Fibroblast of lung (primary cell): ENCODE measurements around the gene CBY3.
"Not testable (repeated sequence)": the region's sequence is repeated elsewhere in the genome, so short reads cannot be mapped to it uniquely, and the experiment has no call there.

Source experiments
- EZH2 ChIP-seq: IDR thresholded peaks from 2 replicates; pipeline ENCODE4 v1.5.1; 2012; ENCODE audit warnings: low read length, control low read depth, mild to moderate bottlenecking; ENCODE audit errors: missing control alignments
- TF ChIP-seq, protein P1 (sequence below), 2 donors: IDR thresholded peaks in 1 of 2; conservative IDR thresholded peaks in 1 of 2; 1 replicate in 1 of 2; 2 replicates in 1 of 2; pipeline ENCODE4 v1.5.1; 2011 to 2012; ENCODE audit warnings: low read length in 2 of 2, control low read depth in 1 of 2, inconsistent platforms in 1 of 2, low read depth in 1 of 2, mild to moderate bottlenecking in 1 of 2

DNA sequence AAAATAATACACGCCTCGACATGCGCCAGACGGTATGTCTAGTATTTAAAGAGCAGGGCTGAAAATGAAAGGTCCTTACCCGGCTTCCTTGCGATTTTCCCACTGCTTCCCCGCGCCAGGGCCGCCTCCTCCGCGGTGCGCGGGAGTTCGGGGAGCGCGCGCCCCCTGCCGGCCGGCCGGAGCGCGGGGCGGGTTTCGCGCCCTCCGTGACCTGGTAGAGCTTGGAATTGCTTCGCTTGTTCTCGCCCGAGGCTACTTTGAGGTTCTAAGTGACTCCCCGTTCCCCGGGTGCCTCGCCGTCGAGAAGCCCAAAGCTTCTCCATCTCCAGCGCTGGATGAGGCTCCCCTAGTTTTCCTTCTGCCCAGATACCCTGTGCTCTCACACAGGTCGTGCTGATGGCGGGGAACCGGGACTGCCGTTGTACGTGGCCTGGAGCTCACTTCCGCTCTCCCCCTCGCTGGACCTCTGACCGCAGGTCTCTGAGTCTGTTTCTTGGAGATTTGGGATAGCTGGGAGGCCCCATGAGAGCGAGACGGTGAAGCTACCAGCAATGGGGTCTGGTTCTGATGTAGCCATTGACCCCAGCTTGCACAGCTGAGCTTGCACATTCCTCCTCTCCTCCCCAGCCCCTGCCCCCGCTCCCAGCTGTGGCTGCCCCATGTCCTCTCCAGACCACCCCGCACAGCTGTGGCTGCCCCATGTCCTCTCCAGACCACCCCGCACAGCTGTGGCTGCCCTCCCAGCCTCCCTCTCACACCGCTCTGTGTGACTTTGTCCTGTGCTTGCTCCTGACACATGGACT lies 46.3 kb downstream of the CBY3 start:
- TF ChIP-seq, protein P1, sequence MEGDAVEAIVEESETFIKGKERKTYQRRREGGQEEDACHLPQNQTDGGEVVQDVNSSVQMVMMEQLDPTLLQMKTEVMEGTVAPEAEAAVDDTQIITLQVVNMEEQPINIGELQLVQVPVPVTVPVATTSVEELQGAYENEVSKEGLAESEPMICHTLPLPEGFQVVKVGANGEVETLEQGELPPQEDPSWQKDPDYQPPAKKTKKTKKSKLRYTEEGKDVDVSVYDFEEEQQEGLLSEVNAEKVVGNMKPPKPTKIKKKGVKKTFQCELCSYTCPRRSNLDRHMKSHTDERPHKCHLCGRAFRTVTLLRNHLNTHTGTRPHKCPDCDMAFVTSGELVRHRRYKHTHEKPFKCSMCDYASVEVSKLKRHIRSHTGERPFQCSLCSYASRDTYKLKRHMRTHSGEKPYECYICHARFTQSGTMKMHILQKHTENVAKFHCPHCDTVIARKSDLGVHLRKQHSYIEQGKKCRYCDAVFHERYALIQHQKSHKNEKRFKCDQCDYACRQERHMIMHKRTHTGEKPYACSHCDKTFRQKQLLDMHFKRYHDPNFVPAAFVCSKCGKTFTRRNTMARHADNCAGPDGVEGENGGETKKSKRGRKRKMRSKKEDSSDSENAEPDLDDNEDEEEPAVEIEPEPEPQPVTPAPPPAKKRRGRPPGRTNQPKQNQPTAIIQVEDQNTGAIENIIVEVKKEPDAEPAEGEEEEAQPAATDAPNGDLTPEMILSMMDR (conservative IDR thresholded peaks at IDR 0.05 in 1 of 2, IDR thresholded peaks at IDR 0.05 in 1 of 2; ENCODE audit: low read depth in 1 of 2, low read length in 2 of 2) = not testable (repeated sequence)
- TF ChIP-seq EZH2 = not testable (repeated sequence)
